Adrenal gland (tissue), 12 donors: ENCODE results near the gene KIF9. TPM values are rescaled to one million over a fixed set of nuclear protein-coding genes. Genes with fewer than 3 reads are reported as not detected.
A peak's percentile ranks its signal among the peaks of the same experiment; 100 is the strongest.

Source experiments
- DNase-seq, 7 donors: peaks; one replicate each; pipeline ENCODE4 v3.0.0-alpha.2; 2019 to 2020
- H3K27ac ChIP-seq, 5 donors: fragments of 200-600 bp; sonication (generic) in 4 of 5; 1 replicate in 3 of 5; 2 replicates in 2 of 5; pipeline versions ENCODE4 v1.5.1 to v1.8.0; 2016 to 2020; ENCODE audit warnings: mild to moderate bottlenecking in 1 of 5
- H3K27me3 ChIP-seq: fragments of 200-600 bp; 2 replicates; pipeline ENCODE4 v1.8.0; 2021
- H3K36me3 ChIP-seq, 2 donors: fragments of 200-600 bp; replicated peaks in 1 of 2; 1 replicate in 1 of 2; 2 replicates in 1 of 2; pipeline versions ENCODE4 v1.5.1 to v1.8.0; 2018 to 2022
- H3K4me1 ChIP-seq, 2 donors: fragments of 200-600 bp; replicated peaks in 1 of 2; 1 replicate in 1 of 2; 2 replicates in 1 of 2; pipeline versions ENCODE4 v1.5.1 to v1.8.0; 2018 to 2021
- H3K4me3 ChIP-seq, 4 donors: fragments of 200-600 bp; sonication (generic) in 3 of 4; one replicate each; pipeline ENCODE4 v1.5.1; 2016 to 2018
- H3K9me3 ChIP-seq, 3 donors: fragments of 200-600 bp; sonication (generic) in 1 of 3; replicated peaks in 1 of 3; 1 replicate in 2 of 3; 2 replicates in 1 of 3; pipeline versions ENCODE4 v1.5.1 to v1.8.0; 2016 to 2021
- CTCF ChIP-seq, 6 experiments: fragments of 450-650 bp in 4 of 6; fragments of 200-600 bp in 2 of 6; sonication (generic) in 1 of 6; IDR thresholded peaks; 1 replicate in 5 of 6; 2 replicates in 1 of 6; pipeline versions ENCODE4 v1.5.1 to v1.8.0; 2016 to 2021; ENCODE audit warnings: antibody characterized with exemption in 6 of 6, mild to moderate bottlenecking in 2 of 6, moderate library complexity in 1 of 6
- POLR2A ChIP-seq, 2 donors: fragments of 450-650 bp; IDR thresholded peaks; one replicate each; pipeline ENCODE4 v1.6.1; 2017; ENCODE audit warnings: antibody characterized with exemption in 2 of 2, mild to moderate bottlenecking in 2 of 2, moderate library complexity in 1 of 2
- WGBS, 4 donors: extraction: QIAGEN DNeasy Blood & Tissue Kit in 2 of 4; methylation state at CpG; one replicate each; pipeline versions ENCODE4 v1.1.5 to v1.1.7; 2013 to 2017; 5-methylcytosine and 5-hydroxymethylcytosine counted together
- intact Hi-C, 2 donors: fragments of 100-400 bp; cut with DNase I; formaldehyde crosslinking; loops; one replicate each; pipeline versions ENCODE4 v1.14.1 to v1.15.0; 2022 to 2023
- polyA plus RNA-seq, 3 donors: library from polyadenylated mRNA; stranded (reverse); fragments of 200-250 nt in 2 of 3; fragments of 350-450 nt in 1 of 3; fragmentation: Illumina TruSeq in 1 of 3; extraction: RNeasy Lipid Tissue Mini Kit (QIAGEN cat#74804) in 1 of 3; gene quantifications; one replicate each; pipeline ENCODE4 v1.2.3, GENCODE V29; 2013 to 2014
- total RNA-seq, 9 donors: library from RNA; depleted of rRNA in 4 of 9; stranded (reverse); fragments of >200 nt in 4 of 9; fragments of 120-200 nt in 1 of 9; fragmentation: NEBNext Ultra II Directional in 1 of 9; extraction: Animal tissue kit (Norgen Biotek cat#: 25700) in 1 of 9; gene quantifications; one replicate each; pipeline versions ENCODE4 v1.1.0 to v1.2.4, GENCODE V29; 2013 to 2023
- donor health status: healthy with polysubstance abuse.
- donor health status: Bipolar disorder and iron deficiency.
- donor health status: DM: yes; HTN: yes; CAD: no.
- donor health status: DM: no; HTN: no; CAD: no.
- donor health status: DM: no; HTN: no; CAD: no.
- donor health status: DM: yes; HTN: yes; CAD: no.

The KIF9 gene
- total and polyA plus RNA-seq, 12 donors, result 1.1 to 12.8 (median 5.5) TPM

DNA sequence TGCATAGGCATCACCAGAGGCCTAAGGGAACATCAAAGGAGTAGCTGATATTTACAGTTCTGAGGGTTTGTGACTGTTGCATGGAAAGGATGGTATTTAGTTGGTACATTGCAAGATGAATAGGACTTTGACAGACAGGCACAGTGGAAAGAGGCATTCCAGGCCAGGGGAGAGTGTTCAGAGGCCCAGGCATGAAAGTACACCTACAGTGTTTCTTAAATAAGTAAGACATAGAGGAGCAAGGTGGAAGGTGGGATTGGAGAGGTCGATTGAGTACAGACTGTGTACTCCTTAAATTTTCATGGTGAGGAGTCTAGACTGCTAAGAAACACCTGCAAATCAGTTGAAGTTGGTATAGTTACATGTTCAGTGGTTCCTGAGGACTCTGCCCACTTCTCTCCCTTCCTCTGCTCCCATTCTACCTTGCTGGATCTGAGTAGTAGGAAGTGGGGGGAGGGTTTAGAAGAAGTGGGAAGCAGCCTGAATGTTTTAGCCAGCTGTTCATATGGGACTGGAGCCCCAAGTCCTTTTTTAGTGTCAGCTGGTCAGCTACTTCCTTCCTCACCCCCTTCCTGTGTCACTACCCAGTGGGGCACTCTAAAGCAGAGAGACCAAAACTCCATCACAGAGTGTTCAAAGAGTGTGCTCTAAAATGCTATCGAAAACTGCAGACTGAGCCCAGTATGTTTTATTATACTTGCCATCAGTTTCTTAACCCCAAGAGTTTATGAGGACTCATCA, 14.1 kb upstream of the KIF9 start:
- WGBS, 4 donors, result 79 to 88% (median 85%) methylated on average over 2 of the region's 2 CpGs
- H3K27ac ChIP-seq, result peak overlapping the region in 1 of 5 donors; percentile 7
- peaks cover 5 to 27% of the 10 kb centered on the region in 2 donors for H3K4me1 ChIP-seq
- H3K27me3 ChIP-seq, result no peaks in the 10 kb centered on the region
- intact Hi-C loops, result no loop called here
- no peak for TF ChIP-seq CTCF (IDR thresholded peaks at IDR 0.05)
- TF ChIP-seq POLR2A (IDR thresholded peaks at IDR 0.05), result no peak
- H3K4me3 ChIP-seq, result no peak overlapping the region
- no peaks in the 10 kb centered on the region for H3K9me3 ChIP-seq
- H3K36me3 ChIP-seq, result peaks cover 0 to 2% of the 10 kb centered on the region in 2 donors
- no peak for DNase-seq

- intact Hi-C loops, result no loop called here
- TF ChIP-seq CTCF (IDR thresholded peaks at IDR 0.05) (no peak), POLR2A (IDR thresholded peaks at IDR 0.05) (no peak)
- H3K9me3 ChIP-seq, result no peaks in the 10 kb centered on the region
- peaks cover 5 to 34% of the 10 kb centered on the region in 2 donors for H3K4me1 ChIP-seq
- no peak overlapping the region for H3K4me3 ChIP-seq
- 95 to 98% (median 96%) methylated on average over 6 of the region's 6 CpGs for WGBS, 4 donors
- H3K36me3 ChIP-seq, result no peaks in the 10 kb centered on the region
- no peaks in the 10 kb centered on the region for H3K27me3 ChIP-seq
- no peak overlapping the region for H3K27ac ChIP-seq
- peak in 1 of 7 donors; percentile 5 for DNase-seq
Observed at GRCh38 chr3:47295976-47296375, 13.4 kb upstream of the KIF9 start.

- intact Hi-C loops, result no loop called here
- Histone ChIP-seq H3K27ac (no peak overlapping the region), H3K9me3 (no peaks in the 10 kb centered on the region), H3K36me3 (no peaks in the 10 kb centered on the region), H3K4me1 (peaks cover 5 to 37% of the 10 kb centered on the region in 2 donors), H3K27me3 (no peaks in the 10 kb centered on the region), H3K4me3 (no peak overlapping the region)
- no peak for DNase-seq
- 87 to 94% (median 91%) methylated on average over 2 of the region's 2 CpGs for WGBS, 4 donors
- no peak for TF ChIP-seq CTCF (IDR thresholded peaks at IDR 0.05)
- no peak for TF ChIP-seq POLR2A (IDR thresholded peaks at IDR 0.05)
Observed at GRCh38 chr3:47295322-47295721, 12.7 kb upstream of the KIF9 start.

GRCh38 chr3:47294392-47294791, 11.8 kb upstream of the KIF9 start:
- H3K27me3 ChIP-seq, result no peaks in the 10 kb centered on the region
- intact Hi-C loops, result no loop called here
- TF ChIP-seq POLR2A (IDR thresholded peaks at IDR 0.05) (no peak), CTCF (IDR thresholded peaks at IDR 0.05) (no peak)
- peak in 1 of 7 donors; percentile 15 for DNase-seq
- no peak overlapping the region for H3K27ac ChIP-seq
- H3K4me1 ChIP-seq, result peaks cover 5 to 45% of the 10 kb centered on the region in 2 donors
- no peak overlapping the region for H3K4me3 ChIP-seq
- H3K36me3 ChIP-seq, result no peaks in the 10 kb centered on the region
- WGBS, 4 donors, result 72 to 90% (median 89%) methylated on average over 3 of the region's 3 CpGs
- no peaks in the 10 kb centered on the region for H3K9me3 ChIP-seq
